ENCODE results near the gene EFNA4.
A peak's percentile ranks its signal among the peaks of the same experiment; 100 is the strongest.

The EFNA4 gene

GRCh38 chr1:155049651-155050559 is 13.6 kb upstream of the EFNA4 start:
- H3K9me3 Mint-ChIP-seq, result no peaks in the 10 kb centered on the region
- H3K36me3 Mint-ChIP-seq (ENCODE audit: low read depth), result no peaks in the 10 kb centered on the region
- H3K27ac Mint-ChIP-seq, result peak overlapping the region; percentile 75 to 94 (median 91)
- H3K27me3 Mint-ChIP-seq (ENCODE audit: low read depth), result peaks cover 8% of the 10 kb centered on the region
- H3K4me1 Mint-ChIP-seq, result peaks cover 22% of the 10 kb centered on the region
- TF ChIP-seq, protein P1, sequence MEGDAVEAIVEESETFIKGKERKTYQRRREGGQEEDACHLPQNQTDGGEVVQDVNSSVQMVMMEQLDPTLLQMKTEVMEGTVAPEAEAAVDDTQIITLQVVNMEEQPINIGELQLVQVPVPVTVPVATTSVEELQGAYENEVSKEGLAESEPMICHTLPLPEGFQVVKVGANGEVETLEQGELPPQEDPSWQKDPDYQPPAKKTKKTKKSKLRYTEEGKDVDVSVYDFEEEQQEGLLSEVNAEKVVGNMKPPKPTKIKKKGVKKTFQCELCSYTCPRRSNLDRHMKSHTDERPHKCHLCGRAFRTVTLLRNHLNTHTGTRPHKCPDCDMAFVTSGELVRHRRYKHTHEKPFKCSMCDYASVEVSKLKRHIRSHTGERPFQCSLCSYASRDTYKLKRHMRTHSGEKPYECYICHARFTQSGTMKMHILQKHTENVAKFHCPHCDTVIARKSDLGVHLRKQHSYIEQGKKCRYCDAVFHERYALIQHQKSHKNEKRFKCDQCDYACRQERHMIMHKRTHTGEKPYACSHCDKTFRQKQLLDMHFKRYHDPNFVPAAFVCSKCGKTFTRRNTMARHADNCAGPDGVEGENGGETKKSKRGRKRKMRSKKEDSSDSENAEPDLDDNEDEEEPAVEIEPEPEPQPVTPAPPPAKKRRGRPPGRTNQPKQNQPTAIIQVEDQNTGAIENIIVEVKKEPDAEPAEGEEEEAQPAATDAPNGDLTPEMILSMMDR (IDR thresholded peaks at IDR 0.05; ENCODE audit: unreplicated experiment in 3 of 3), result no peak
- peak overlapping the region; percentile 88 to 89 (median 88) for H3K4me3 Mint-ChIP-seq

DNA sequence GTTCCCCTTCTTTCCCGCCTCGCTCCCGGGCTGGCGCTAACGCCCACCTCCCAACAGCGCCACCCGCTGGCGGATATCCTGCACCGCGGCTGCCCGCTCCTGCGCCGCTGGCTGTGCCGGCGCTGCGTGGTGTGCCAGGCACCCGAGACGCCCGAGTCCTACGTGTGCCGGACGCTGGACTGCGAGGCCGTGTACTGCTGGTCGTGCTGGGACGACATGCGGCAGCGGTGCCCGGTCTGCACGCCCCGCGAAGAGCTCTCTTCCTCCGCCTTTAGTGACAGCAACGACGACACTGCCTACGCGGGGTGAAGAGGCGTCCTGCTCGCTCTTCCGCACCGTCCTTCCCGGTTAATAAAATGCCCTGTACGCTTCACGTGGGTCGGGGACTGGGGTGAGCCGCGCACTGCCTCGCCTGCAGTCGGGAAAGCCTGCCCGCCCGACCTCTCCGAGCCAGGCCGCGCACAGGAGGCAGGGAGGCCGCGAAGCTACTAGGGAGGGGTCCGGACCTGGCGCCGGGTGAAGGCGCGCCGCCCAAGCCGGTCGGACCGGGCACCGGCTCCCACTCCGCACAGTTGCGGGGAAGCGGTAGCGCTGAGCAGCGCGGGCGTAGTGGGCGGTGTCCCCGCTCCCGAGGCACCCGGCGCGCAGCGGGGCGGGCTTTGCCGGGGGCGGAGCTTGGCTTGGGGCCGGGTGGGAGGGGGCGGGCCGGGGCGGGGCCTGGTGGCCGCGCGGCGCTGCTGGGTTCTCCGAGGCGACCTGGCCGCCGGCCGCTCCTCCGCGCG is 12.8 kb upstream of the EFNA4 start, which contains the start of gene ADAM15:
ADAM15 (plus strand) TSS at position 757 of the 782 bp plus-strand sequence. CDS start 71 bp downstream, outside the sequence.
- Mint-ChIP-seq H3K27me3 (ENCODE audit: low read depth) (peaks cover 8% of the 10 kb centered on the region), H3K27ac (peak within 1 kb of the TSS; percentile 75 to 94 (median 91)), H3K9me3 (no peaks in the 10 kb centered on the region), H3K36me3 (ENCODE audit: low read depth) (no peaks in the 10 kb centered on the region), H3K4me1 (peaks cover 18% of the 10 kb centered on the region), H3K4me3 (peak within 1 kb of the TSS; percentile 88 to 89 (median 88))
- TF ChIP-seq, protein P1 (IDR thresholded peaks at IDR 0.05; ENCODE audit: unreplicated experiment in 3 of 3), result peak; percentile 78 to 96 (median 83)

- no peaks in the 10 kb centered on the region for H3K9me3 Mint-ChIP-seq
- peaks cover 8% of the 10 kb centered on the region for H3K27me3 Mint-ChIP-seq (ENCODE audit: low read depth)
- peak overlapping the region; percentile 80 to 85 (median 81) for H3K4me3 Mint-ChIP-seq
- H3K4me1 Mint-ChIP-seq, result peaks cover 18% of the 10 kb centered on the region
- TF ChIP-seq, protein P1 (IDR thresholded peaks at IDR 0.05; ENCODE audit: unreplicated experiment in 3 of 3), result no peak
- no peak overlapping the region for H3K27ac Mint-ChIP-seq
- H3K36me3 Mint-ChIP-seq (ENCODE audit: low read depth), result no peaks in the 10 kb centered on the region
These were observed 12.2 kb upstream of the EFNA4 start for GRCh38 chr1:155051342-155051776.

- TF ChIP-seq, protein P1 (IDR thresholded peaks at IDR 0.05; ENCODE audit: unreplicated experiment in 3 of 3), result no peak
- Mint-ChIP-seq H3K4me1 (peaks cover 18% of the 10 kb centered on the region), H3K36me3 (ENCODE audit: low read depth) (no peaks in the 10 kb centered on the region), H3K4me3 (peak overlapping the region; percentile 80 to 85 (median 81)), H3K27me3 (ENCODE audit: low read depth) (peaks cover 8% of the 10 kb centered on the region), H3K9me3 (no peaks in the 10 kb centered on the region), H3K27ac (no peak overlapping the region)
These were observed 11.7 kb upstream of the EFNA4 start for GRCh38 chr1:155051777-155052398.

- no peaks in the 10 kb centered on the region for H3K9me3 Mint-ChIP-seq
- no peak overlapping the region for H3K27ac Mint-ChIP-seq
- no peaks in the 10 kb centered on the region for H3K36me3 Mint-ChIP-seq (ENCODE audit: low read depth)
- TF ChIP-seq, protein P1 (IDR thresholded peaks at IDR 0.05; ENCODE audit: unreplicated experiment in 3 of 3), result no peak
- peak overlapping the region; percentile 80 to 85 (median 81) for H3K4me3 Mint-ChIP-seq
- peaks cover 18% of the 10 kb centered on the region for H3K4me1 Mint-ChIP-seq
- peaks cover 8% of the 10 kb centered on the region for H3K27me3 Mint-ChIP-seq (ENCODE audit: low read depth)
These were observed 10.8 kb upstream of the EFNA4 start for GRCh38 chr1:155052439-155053395.
